ENCODE results near the gene CAVIN2.

GRCh38 chr2:191867507-191867847 lies 20.6 kb upstream of the CAVIN2 start:
- no peak for TF ChIP-seq CTCF (conservative IDR thresholded peaks at IDR 0.05; ENCODE audit: low read length)
- no peak for TF ChIP-seq EZH2phosphoT487 (IDR thresholded peaks at IDR 0.05; ENCODE audit: borderline replicate concordance, low read depth, low read length)

Measured in OCI-LY7 (cell line).